GM23248 (cell line): ENCODE results near the gene ZNF236.
"Not testable (repeated sequence)": the region's sequence is repeated elsewhere in the genome, so short reads cannot be mapped to it uniquely, and the experiment has no call there.

ENCODE experiments used
- EZH2 ChIP-seq: fragments of 200-600 bp; sonication (generic); IDR thresholded peaks from 2 replicates; pipeline ENCODE4 v1.6.1; 2018; ENCODE audit warnings: antibody characterized with exemption, mild to moderate bottlenecking; ENCODE audit not compliant: insufficient read depth, poor library complexity, severe bottlenecking
- EZH2phosphoT487 ChIP-seq: fragments of 200-600 bp; sonication (generic); IDR thresholded peaks from 2 replicates; pipeline ENCODE4 v1.6.1; 2018; ENCODE audit warnings: antibody characterized with exemption, moderate library complexity, mild to moderate bottlenecking, low read depth; ENCODE audit not compliant: insufficient read depth

- TF ChIP-seq EZH2phosphoT487, EZH2: not testable (repeated sequence)
These were observed 143.3 kb downstream of the ZNF236 start for GRCh38 chr18:76965555-76966151.
